Activated B cell treated with CpG ODN at 0.5 μM for 24 hours (primary cell): ENCODE results near the gene TNFSF12. TPM values are rescaled to one million over a fixed set of nuclear protein-coding genes. Genes with fewer than 3 reads are reported as not detected.

Source experiments
- ATAC-seq: fragments of 200-7000 bp; cut with Tn5 transposase; one replicate; pipeline ENCODE4 v1.10.0; 2021; ENCODE audit warnings: low read depth, mild to moderate bottlenecking, moderate library complexity
- CTCF ChIA-PET: fragments of 350-600 bp; sonication (Branson Sonifier 250); formaldehyde crosslinking; loops from one replicate; lab custom pipeline; 2021; ENCODE audit warnings: antibody characterized with exemption; lab: Charles Lee
- POLR2A ChIA-PET: fragments of 350-600 bp; sonication (Branson Sonifier 250); formaldehyde crosslinking; loops from one replicate; lab custom pipeline; 2021; ENCODE audit warnings: antibody characterized with exemption; lab: Charles Lee
- DNase-seq: peaks from one replicate; pipeline ENCODE4 v3.0.0; 2022
- H3K27ac Mint-ChIP-seq: one replicate; pipeline ENCODE4 v1.8.0; 2020; ENCODE audit warnings: mixed read lengths
- H3K27me3 Mint-ChIP-seq: one replicate; pipeline ENCODE4 v1.8.0; 2021; ENCODE audit warnings: mixed read lengths
- H3K36me3 Mint-ChIP-seq: one replicate; pipeline ENCODE4 v1.8.0; 2021; ENCODE audit warnings: low read depth, mixed read lengths
- H3K4me1 Mint-ChIP-seq: one replicate; pipeline ENCODE4 v1.8.0; 2021; ENCODE audit warnings: mixed read lengths
- H3K4me3 Mint-ChIP-seq: one replicate; pipeline ENCODE4 v1.8.0; 2020; ENCODE audit warnings: mild to moderate bottlenecking, mixed read lengths
- H3K9me3 Mint-ChIP-seq: one replicate; pipeline ENCODE4 v1.8.0; 2020; ENCODE audit warnings: mixed read lengths
- intact Hi-C: fragments of 100-400 bp; cut with micrococcal nuclease; formaldehyde crosslinking; loops from one replicate; pipeline ENCODE4 v1.15.1; 2024
- total RNA-seq: library from RNA; stranded (reverse); gene quantifications from 2 replicates; pipeline ENCODE4 v1.2.3, GENCODE V29; 2022
- TF ChIP-seq, protein P1 (sequence below): fragments of 200-600 bp; IDR thresholded peaks from one replicate; pipeline ENCODE4 v1.8.0; 2022; ENCODE audit warnings: antibody characterized with exemption, mild to moderate bottlenecking

The TNFSF12 gene
- total RNA-seq, 1 donor from 2014 or later: 30.7 TPM

DNA sequence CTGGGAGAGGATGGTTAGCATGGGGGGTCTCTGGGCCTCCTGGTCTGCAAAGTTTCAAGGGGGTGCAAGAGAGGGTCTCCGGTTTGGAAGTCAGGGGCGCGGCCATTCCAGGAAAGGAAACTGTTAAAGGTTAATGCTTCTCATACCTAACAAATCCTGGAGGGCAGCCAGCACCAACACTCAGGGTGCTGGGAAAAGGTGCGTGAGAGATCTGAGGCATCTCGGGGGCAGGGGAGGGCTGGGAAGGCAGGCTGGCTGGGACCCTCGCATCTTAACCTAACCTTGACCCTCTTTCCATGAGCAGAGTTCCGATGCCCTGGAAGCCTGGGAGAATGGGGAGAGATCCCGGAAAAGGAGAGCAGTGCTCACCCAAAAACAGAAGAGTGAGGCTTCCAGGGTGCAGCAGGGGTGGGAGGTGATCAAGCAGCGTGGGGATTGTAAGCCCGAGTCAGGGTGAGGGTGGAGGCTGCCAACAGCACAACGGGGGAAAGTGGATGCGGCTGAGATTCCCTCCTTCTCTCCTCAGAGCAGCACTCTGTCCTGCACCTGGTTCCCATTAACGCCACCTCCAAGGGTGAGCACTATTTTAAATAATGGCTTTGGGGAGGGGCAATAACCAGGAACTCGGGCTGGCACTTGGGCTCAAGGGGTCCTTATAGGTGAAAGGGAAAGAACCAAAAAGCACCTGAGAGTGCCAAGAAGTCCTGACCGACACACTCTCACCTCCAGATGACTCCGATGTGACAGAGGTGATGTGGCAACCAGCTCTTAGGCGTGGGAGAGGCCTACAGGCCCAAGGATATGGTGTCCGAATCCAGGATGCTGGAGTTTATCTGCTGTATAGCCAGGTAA, 10.7 kb downstream of the TNFSF12 start:
- Mint-ChIP-seq H3K27ac (peak overlapping the region; percentile 96), H3K9me3 (no peaks in the 10 kb centered on the region), H3K36me3 (peaks cover 28% of the 10 kb centered on the region), H3K27me3 (no peaks in the 10 kb centered on the region), H3K4me3 (peak overlapping the region; percentile 92), H3K4me1 (peaks cover 67% of the 10 kb centered on the region)
- ATAC-seq: no peak
- DNase-seq: no peak
- intact Hi-C loops: no loop called here
- ChIA-PET CTCF (interaction anchor here (1.0 to 6.1 kb wide), 21 partner anchors 7 to 514 kb away, joined by 3 to 364 read pairs (median 8); partner anchors contain the start of genes MPDU1, PLSCR3, SOX15 and TMEM102), POLR2A (interaction anchor here (0.6 to 7.9 kb wide), 26 partner anchors 7 to 688 kb away, joined by 3 to 98 read pairs (median 16); partner anchors contain the start of genes CD68, CTC1, MPDU1 and PLSCR3)
- TF ChIP-seq, protein P1, sequence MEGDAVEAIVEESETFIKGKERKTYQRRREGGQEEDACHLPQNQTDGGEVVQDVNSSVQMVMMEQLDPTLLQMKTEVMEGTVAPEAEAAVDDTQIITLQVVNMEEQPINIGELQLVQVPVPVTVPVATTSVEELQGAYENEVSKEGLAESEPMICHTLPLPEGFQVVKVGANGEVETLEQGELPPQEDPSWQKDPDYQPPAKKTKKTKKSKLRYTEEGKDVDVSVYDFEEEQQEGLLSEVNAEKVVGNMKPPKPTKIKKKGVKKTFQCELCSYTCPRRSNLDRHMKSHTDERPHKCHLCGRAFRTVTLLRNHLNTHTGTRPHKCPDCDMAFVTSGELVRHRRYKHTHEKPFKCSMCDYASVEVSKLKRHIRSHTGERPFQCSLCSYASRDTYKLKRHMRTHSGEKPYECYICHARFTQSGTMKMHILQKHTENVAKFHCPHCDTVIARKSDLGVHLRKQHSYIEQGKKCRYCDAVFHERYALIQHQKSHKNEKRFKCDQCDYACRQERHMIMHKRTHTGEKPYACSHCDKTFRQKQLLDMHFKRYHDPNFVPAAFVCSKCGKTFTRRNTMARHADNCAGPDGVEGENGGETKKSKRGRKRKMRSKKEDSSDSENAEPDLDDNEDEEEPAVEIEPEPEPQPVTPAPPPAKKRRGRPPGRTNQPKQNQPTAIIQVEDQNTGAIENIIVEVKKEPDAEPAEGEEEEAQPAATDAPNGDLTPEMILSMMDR: no peak

DNA sequence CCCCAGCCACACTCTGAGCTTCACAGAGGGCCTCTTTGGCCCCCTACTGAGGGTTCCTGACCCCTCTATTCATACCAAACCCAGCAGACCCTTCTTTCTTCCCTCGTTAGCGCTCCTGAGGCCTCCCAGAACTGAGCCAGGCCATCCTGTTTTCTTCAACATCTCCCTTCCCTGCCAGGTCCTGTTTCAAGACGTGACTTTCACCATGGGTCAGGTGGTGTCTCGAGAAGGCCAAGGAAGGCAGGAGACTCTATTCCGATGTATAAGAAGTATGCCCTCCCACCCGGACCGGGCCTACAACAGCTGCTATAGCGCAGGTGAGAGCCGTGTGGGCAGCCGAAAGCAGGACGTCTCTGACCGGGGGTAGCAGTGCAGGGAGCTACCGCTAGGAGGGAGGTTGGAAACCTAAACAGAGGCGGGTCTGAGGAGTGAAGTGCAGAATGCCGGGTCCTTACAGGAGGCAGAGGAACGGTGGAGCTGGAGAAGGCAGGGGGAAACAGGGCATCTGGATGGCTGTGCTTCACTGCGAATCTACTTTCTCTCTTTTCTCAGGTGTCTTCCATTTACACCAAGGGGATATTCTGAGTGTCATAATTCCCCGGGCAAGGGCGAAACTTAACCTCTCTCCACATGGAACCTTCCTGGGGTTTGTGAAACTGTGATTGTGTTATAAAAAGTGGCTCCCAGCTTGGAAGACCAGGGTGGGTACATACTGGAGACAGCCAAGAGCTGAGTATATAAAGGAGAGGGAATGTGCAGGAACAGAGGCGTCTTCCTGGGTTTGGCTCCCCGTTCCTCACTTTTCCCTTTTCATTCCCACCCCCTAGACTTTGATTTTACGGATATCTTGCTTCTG, 11.5 kb downstream of the TNFSF12 start:
- DNase-seq (peak; percentile 61), ATAC-seq (peak; percentile 33)
- H3K9me3 Mint-ChIP-seq: no peaks in the 10 kb centered on the region
- no peaks in the 10 kb centered on the region for H3K27me3 Mint-ChIP-seq
- H3K4me1 Mint-ChIP-seq: peaks cover 63% of the 10 kb centered on the region
- intact Hi-C loops: loop anchor here (1.0 kb wide), 13 partner anchors 8 to 280 kb away; partner anchors contain the start of genes FXR2, KCTD11, MPDU1 and POLR2A
- POLR2A ChIA-PET: interaction anchor here (0.5 to 7.9 kb wide), 24 partner anchors 8 to 256 kb away, joined by 3 to 98 read pairs (median 9); partner anchors contain the start of genes CD68, MPDU1, PLSCR3 and POLR2A
- H3K36me3 Mint-ChIP-seq: peaks cover 37% of the 10 kb centered on the region
- CTCF ChIA-PET: interaction anchor here (0.6 to 6.1 kb wide), 31 partner anchors 8 to 515 kb away, joined by 3 to 364 read pairs (median 7); partner anchors contain the start of genes ACAP1, FXR2, MPDU1 and PLSCR3
- H3K4me3 Mint-ChIP-seq: peak overlapping the region; percentile 92
- TF ChIP-seq, protein P1: peak; percentile 12
- H3K27ac Mint-ChIP-seq: peak overlapping the region; percentile 96

DNA sequence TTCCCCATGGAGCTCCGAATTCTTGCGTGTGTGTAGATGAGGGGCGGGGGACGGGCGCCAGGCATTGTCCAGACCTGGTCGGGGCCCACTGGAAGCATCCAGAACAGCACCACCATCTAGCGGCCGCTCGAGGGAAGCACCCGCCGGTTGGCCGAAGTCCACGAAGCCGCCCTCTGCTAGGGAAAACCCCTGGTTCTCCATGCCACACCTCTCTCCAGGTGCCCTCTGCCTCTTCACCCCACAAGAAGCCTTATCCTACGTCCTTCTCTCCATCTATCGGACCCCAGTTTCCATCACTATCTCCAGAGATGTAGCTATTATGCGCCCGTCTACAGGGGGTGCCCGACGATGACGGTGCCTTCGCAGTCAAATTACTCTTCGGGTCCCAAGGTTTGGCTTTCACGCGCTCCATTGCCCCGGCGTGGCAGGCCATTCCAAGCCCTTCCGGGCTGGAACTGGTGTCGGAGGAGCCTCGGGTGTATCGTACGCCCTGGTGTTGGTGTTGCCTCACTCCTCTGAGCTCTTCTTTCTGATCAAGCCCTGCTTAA, 12.2 kb downstream of the TNFSF12 start:
- TF ChIP-seq, protein P1: no peak
- CTCF ChIA-PET: interaction anchor here (0.6 to 6.1 kb wide), 32 partner anchors 9 to 515 kb away, joined by 3 to 364 read pairs (median 7); partner anchors contain the start of genes ACAP1, FXR2, MPDU1 and PLSCR3
- DNase-seq (peak; percentile 76), ATAC-seq (peak; percentile 68)
- POLR2A ChIA-PET: interaction anchor here (0.5 to 7.9 kb wide), 26 partner anchors 9 to 310 kb away, joined by 3 to 98 read pairs (median 8); partner anchors contain the start of genes ACAP1, CD68, CTDNEP1 and MPDU1
- no peaks in the 10 kb centered on the region for H3K27me3 Mint-ChIP-seq
- H3K4me1 Mint-ChIP-seq: peaks cover 60% of the 10 kb centered on the region
- intact Hi-C loops: loop anchor here (1.0 kb wide), 13 partner anchors 9 to 281 kb away; partner anchors contain the start of genes FXR2, KCTD11, MPDU1 and POLR2A
- H3K9me3 Mint-ChIP-seq: no peaks in the 10 kb centered on the region
- H3K36me3 Mint-ChIP-seq: peaks cover 43% of the 10 kb centered on the region
- peak overlapping the region; percentile 96 for H3K27ac Mint-ChIP-seq
- peak overlapping the region; percentile 92 for H3K4me3 Mint-ChIP-seq

DNA sequence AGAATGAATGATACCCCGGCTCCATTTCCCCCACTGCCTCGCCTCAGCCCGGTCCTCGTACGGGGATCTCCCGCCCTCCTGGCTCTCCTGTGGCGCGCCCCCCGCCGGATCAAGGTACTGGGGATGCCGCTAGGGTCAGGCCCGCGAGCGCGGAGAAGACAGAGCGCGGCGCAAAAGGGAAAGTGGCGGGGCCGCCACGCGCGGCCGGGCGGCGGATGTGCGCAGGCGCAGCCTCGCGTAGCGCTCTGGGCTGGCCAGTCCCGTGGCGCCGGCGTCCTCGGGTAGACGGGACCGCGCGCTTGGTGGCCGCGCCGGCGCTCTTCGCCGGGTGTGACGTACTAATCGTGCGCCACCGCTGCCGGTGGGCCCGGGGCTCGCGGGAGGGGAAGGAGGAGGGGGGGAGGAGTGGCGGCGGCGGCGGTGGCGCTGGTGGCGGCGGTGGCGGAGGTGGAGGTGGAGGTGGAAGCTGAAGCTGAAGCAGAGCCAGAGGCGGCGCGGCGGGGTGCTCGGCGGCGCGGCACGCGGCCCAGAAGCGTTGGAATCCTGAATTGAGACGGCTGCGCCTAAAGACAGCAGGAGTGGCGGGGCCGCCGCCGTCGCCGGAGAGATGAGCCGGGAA, 12.8 kb downstream of the TNFSF12 start, which contains the start of gene SENP3:
Gene SENP3, plus strand, starts transcription at position 331 of the 619 bp plus-strand sequence. CDS start 1,158 bp downstream, outside the sequence.
- H3K36me3 Mint-ChIP-seq: peaks cover 47% of the 10 kb centered on the region
- H3K9me3 Mint-ChIP-seq: no peaks in the 10 kb centered on the region
- intact Hi-C loops: loop anchor here (1.0 kb wide), 13 partner anchors 9 to 281 kb away; partner anchors contain the start of genes FXR2, KCTD11, MPDU1 and POLR2A
- H3K4me1 Mint-ChIP-seq: peaks cover 54% of the 10 kb centered on the region
- TF ChIP-seq, protein P1: no peak
- ATAC-seq (peak; percentile 69), DNase-seq (peak; percentile 92)
- no peaks in the 10 kb centered on the region for H3K27me3 Mint-ChIP-seq
- CTCF ChIA-PET: interaction anchor here (0.8 to 6.1 kb wide), 25 partner anchors 9 to 516 kb away, joined by 3 to 364 read pairs (median 8); partner anchors contain the start of genes ACAP1, FXR2, MPDU1 and SOX15
- POLR2A ChIA-PET: interaction anchor here (0.8 to 7.9 kb wide), 22 partner anchors 10 to 310 kb away, joined by 3 to 98 read pairs (median 12); partner anchors contain the start of genes ACAP1, CD68, CTDNEP1 and MPDU1
- peak within 1 kb of the TSS; percentile 96 for H3K27ac Mint-ChIP-seq
- H3K4me3 Mint-ChIP-seq: peak within 1 kb of the TSS; percentile 92
